Activated T-helper 9 cell treated with anti-CD3 and anti-CD28 coated beads, Interleukin-2, amount 50 U/mL, for 16 hours (primary cell): ENCODE results near the gene DCBLD1.

Source experiments
- DNase-seq: peaks from one replicate; pipeline ENCODE4 v3.0.0-alpha.2; 2020; ENCODE audit warnings: low read depth

Gene DCBLD1

DNA sequence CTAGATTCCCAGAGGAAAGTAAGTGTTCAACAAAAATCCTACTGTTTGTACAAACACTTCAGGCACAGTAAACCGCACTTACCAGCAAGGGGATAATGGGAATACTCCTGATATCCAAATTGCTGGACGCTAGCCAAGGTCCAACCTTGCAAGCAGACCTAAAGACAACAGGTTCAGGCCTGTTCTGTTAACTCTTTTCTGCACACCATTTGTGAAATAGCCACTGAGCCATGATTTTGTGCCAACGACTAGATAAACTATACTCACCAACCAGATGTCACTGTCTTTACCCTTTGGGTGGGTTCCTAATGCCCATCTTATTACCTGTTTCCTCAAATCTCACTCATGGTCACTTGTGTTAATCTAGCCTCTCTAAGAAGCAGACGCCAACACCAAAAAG is 76.3 kb downstream of the DCBLD1 start:
- no peak for DNase-seq

DNA sequence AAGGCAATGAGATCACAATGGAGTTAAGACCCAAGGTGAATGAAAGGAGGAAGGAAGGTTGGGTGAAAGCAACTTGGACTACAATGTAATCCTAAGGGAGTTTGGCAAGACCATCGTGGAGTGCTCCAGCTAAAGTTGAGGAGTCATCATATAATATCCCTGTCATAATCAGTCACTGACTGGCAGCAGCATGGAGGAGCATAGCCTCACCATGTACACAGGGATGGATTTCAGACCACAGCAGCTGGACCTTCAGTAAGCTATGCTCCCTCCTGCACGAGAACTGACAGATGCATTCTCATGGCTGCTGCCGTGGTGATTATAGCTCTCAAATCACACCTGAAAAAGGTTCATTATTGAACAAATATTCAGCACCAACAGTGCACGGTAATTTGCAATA is 76.8 kb downstream of the DCBLD1 start:
- DNase-seq = no peak

DNA sequence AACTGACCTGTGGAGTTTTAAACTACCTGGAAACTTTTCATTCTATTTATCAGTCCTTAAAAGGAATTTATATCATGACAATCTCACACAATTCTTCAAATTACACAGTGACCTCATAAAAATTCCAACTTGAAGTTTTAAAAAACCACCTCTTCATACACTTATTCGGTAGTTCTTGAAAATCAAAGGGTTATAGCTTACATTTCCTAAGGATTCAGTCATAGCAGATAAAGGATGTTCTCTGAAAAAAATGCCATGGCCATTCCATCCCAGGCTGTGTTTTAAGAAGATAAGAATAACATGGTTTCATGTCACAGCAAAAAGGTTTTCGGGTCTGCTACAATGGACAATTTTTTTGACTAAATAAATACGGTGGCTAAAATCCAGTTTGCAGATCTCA is 78.7 kb downstream of the DCBLD1 start:
- DNase-seq = no peak

DNA sequence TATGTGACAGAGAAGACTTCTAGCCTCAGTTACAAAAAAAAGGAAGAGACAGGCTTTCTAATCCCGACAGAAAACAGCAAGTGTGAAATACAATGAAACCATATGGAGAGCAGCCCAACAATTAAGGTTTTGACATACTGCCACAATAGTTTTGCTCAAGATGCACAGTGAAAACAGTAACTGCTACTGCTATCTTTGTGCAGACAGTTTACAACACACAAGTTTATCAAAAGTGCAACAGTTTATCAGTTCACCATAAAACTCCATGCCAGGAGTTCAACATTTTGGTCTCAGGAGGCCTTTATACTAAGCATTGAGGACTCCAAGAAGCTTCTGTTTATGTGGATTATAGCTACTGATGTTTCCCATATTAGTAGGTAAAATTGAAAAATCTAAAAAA is 82.2 kb downstream of the DCBLD1 start:
- DNase-seq = no peak

DNA sequence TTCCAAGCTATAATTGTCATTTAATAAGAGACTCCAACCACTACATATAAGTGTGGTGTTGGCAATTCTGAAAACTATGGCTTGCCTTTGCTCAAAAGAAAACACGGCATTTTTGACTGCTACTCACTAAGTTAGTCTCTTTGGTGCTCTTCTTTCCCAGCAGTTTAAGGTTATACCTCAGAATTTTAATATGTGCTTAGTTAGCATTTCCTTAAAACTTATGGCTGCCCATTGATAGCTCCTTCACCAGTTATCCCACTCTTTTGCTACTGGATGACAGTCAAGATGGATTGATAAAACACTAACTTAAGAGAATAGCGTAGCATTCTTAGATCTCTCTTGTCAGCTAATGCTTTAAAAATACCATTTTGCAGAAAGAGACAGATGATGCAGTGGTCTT is 85.8 kb downstream of the DCBLD1 start:
- DNase-seq = no peak

DNA sequence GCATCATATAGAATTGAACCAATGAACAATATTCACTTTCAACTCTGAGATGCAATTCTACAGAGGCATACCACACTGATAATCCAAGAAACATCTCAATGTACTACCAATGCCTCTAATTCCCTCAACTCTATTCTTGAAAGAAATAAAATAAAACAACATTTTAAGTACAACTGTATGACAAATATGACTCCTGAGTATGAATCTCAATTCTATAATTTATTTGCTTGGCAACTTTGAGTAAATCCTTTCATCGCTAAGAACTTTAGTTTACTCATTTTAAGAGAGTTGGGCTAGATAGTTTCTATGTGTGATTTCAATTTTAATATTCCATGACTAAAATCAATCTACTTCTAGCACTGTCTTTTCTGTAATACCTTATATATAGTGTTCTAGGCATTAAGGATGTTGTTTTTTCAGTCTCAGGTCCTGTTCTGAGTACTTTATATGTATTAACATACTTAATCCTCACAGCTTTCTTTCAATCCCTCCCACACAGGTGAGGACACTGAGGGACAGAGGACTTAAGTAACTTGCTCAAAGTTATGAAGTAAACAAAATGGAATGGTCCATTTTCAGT is 86.4 kb downstream of the DCBLD1 start:
- no peak for DNase-seq

DNA sequence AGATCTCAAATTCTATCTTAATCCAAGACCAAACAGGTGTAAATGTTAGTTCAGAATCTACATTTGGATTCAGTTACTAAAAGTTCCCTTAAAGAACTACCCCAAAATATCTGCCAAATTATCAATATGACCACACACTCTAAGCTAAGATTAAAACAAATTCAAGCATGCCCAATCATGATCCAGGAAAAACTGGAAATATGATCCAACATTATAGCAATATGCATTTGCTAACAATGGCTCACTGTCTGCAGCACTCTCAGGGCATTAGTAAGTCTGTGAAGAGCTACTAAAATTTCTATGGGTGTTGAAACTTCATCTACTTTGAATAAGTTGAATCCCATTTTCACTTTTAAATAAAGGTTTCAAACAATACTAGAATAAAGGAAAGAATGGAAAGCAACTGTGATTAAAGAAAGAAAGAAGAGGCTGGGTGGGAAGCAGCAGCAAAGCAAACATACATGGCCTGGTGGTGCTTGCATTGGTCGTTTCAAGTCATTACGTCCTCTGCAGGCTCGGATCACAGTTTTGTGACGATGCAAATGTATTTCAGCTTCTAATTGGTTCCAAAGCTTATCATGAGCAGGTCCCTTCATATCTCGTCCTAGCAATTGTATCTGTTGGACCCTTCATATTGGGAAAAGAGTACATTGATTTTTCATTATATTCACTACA is 90.7 kb downstream of the DCBLD1 start:
- DNase-seq = no peak

DNA sequence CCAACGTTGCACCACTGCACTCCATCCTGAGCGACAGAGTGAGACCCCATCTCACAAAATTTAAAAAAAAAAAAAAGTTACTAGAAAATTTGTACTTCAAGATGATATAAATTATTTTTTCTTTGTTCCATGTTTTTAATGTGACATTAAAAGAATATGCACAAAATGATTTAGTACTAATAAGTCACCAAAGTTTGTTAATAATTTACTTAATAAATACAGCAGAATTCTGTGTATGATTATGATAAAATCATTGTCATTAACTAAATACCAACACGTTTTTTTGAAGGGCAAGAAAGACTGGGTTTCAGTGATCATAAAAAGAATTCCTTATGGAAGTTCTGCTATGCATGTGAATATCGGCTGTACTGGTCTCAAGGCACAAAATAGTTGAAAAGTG is 91.7 kb downstream of the DCBLD1 start:
- no peak for DNase-seq

DNA sequence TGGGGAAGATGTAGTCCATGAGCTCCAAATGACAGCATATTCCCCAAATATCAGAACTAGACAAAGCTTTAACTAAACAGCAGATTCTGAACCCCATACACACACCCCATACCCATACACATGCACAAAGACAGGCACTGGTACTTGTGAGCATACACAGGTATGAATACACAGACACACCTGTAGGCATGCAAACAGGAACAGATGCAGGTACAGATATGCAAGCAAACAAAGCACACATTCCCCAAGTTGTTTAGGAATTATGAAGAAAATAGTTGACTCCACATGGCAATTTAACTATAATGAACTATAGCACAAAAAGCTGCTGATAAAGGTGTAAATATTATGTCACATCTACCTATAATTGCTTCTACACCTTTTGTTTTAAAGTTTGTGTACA is 103.2 kb downstream of the DCBLD1 start:
- DNase-seq = no peak

DNA sequence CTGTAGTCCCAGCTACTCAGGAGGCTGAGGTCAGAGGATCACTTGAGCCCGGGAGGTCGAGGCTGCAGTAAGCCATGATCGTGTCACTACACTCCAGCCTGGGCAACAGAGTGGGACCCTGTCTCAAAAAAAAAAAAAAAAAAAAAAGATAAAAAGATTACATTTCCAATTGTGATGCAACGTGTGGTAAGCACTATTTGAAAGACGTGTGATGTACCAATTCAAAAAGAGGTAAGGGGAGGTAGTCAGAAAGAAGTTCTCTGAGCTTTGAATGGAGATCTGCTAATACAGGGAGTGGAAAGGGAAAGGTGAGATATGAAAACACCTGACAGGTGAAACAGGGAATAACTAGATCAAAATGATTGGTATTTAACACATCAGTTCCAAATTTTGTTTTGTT is 108.0 kb downstream of the DCBLD1 start:
- DNase-seq = no peak

DNA sequence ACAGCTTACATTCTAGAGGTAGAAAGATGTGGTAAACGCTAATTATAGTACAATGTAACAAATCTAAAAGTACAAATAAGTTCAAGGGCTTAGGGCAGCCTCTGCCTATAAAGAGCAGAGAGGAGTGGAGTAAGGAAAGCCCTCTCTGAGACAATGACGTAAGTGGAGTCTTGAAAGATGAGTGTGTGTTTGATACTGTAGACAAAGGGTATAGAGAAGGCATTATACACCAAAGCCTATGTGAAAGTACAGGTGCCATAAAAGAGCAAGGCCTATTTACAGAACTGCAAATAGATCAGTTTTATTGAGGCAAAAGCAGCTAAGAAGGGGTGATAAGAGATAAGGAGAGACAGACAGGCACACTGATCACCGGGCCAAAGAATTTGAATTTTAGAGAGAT is 108.9 kb downstream of the DCBLD1 start:
- no peak for DNase-seq

DNA sequence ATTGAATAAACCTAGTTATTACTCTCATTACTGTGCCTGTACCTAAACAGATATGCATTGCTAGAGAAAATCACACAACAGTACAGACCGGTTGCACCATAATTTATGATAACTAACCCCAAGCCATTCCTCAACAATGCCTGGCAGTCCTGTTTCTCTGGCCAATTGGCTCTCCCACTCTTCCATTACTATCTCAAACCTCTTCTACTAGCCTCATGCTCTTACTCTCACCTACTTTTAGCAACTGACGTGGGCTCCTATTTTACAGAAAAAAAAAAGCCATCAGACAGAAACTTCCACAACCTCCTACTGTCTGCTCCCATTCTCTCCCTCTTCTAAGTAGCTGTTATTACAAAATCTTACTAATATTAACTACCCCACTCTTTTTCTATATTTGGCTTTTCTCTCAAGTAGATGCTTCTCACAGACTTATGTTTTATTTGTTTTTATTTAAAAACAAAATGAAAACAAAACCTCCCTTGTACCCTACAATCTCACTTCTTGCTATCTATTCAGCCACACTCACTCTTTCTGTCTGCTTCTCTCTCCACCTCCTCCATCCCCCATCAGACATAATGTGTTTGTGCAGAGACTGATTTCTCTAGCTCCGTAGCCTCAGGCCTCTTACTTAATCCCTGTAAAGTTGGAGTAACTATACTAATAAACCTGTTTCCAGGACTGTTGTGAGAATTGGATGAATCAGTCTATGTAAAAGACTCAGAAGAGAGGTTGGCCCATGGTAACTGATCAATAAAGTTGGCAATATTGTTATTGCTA is 110.7 kb downstream of the DCBLD1 start:
- no peak for DNase-seq

DNA sequence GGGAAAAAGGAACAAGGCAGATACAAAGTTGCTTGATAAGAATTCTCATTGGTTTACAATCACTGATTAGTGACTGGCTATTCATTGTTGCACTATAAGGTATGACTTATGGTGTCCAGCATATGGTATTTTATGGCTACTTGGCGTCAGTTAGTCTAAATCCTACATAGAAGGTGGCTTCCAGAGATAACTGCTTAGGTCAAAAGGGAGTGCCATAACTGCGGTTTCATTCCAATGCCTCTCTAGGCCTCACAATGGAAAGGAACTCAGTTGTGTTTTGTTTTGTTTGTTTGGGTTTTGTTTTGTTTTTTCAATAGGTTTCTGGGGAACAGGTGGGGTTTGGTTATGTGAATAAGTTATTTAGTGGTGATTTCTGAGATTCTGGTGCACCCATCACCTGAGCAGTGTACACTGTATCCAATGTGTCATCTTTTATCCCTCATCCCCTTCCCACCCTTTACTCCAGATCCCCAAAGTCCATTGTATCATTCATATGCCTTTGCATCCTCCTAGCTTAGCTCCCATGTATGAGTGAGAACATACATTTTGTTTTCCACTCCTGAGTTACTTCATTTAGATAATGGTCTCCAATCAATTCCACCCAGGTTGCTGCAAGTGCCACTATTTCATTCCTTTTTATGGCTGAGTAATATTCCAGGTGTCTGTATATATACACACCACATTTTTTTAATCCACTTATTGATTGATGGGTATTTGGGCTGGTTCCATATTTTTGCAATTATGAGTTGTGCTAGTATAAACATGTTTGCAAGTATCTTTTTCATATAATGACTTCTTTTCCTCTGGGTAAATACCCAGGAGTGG is 112.8 kb downstream of the DCBLD1 start:
- DNase-seq = no peak

DNA sequence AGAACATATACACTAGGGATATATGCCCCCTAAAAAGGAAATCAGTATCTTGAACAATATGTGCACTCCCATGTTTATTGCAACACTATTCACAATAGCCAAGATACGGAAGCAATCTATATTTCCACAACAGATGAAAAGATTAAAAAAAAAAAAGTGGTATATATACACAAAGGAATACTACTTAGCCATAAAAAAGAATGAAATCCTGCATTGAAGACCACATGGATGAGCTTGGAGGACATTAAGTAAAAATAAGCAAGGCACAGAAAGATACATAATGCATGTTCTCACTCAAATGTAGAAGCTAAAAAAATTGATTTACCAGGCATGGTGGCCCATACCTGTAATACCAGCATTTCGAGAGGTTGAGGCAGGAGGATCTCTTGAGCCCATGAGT is 115.3 kb downstream of the DCBLD1 start:
- no peak for DNase-seq
